GM23248 (cell line): Measurements from ENCODE around the gene GLP1R. TPM values are rescaled to one million over a fixed set of nuclear protein-coding genes. Genes with fewer than 3 reads are reported as not detected.

Experiments
- DNase-seq: peaks from one replicate; pipeline ENCODE4 v3.0.0-alpha.2; 2015
- H2AFZ ChIP-seq: fragments of 200-600 bp; sonication (generic); 2 replicates; pipeline ENCODE4 v1.6.1; 2016; ENCODE audit warnings: antibody characterized with exemption
- H3F3A ChIP-seq: fragments of 200-600 bp; sonication (generic); 2 replicates; pipeline ENCODE4 v1.6.1; 2016; ENCODE audit warnings: mild to moderate bottlenecking, antibody characterized with exemption, mixed run types; ENCODE audit not compliant: insufficient read depth
- H3K27ac ChIP-seq: fragments of 200-600 bp; sonication (generic); 2 replicates; pipeline ENCODE4 v1.5.1; 2016; ENCODE audit warnings: mild to moderate bottlenecking
- H3K27me3 ChIP-seq: fragments of 200-600 bp; sonication (generic); replicated peaks from 2 replicates; pipeline ENCODE4 v1.6.1; 2016; ENCODE audit warnings: mild to moderate bottlenecking; ENCODE audit not compliant: insufficient read depth
- H3K36me3 ChIP-seq: fragments of 200-600 bp; sonication (generic); 2 replicates; pipeline ENCODE4 v1.6.1; 2016; ENCODE audit warnings: low read depth, mild to moderate bottlenecking
- H3K4me1 ChIP-seq: fragments of 200-600 bp; sonication (generic); 2 replicates; pipeline ENCODE4 v1.6.1; 2016; ENCODE audit warnings: mild to moderate bottlenecking; ENCODE audit not compliant: insufficient read depth
- H3K4me2 ChIP-seq: fragments of 200-600 bp; sonication (generic); one replicate; pipeline ENCODE4 v1.6.1; 2016; ENCODE audit warnings: mild to moderate bottlenecking; ENCODE audit not compliant: unreplicated experiment
- H3K4me3 ChIP-seq: fragments of 200-600 bp; sonication (generic); 2 replicates; pipeline ENCODE4 v1.5.1; 2016; ENCODE audit warnings: mild to moderate bottlenecking
- H3K79me2 ChIP-seq: fragments of 200-600 bp; sonication (generic); 2 replicates; pipeline ENCODE4 v1.6.1; 2016; ENCODE audit warnings: mild to moderate bottlenecking; ENCODE audit not compliant: insufficient read depth
- H3K9ac ChIP-seq: fragments of 200-600 bp; sonication (generic); 2 replicates; pipeline ENCODE4 v1.6.1; 2016; ENCODE audit warnings: mild to moderate bottlenecking
- H3K9me2 ChIP-seq: fragments of 200-600 bp; sonication (generic); 2 replicates; pipeline ENCODE4 v1.6.1; 2016; ENCODE audit warnings: mixed run types, mild to moderate bottlenecking, moderate library complexity; ENCODE audit not compliant: insufficient read depth
- H3K9me3 ChIP-seq: fragments of 200-600 bp; sonication (generic); one replicate; pipeline ENCODE4 v1.6.1; 2017; ENCODE audit warnings: low read depth
- H4K20me1 ChIP-seq: fragments of 200-600 bp; sonication (generic); 2 replicates; pipeline ENCODE4 v1.6.0; 2016; ENCODE audit not compliant: insufficient read depth
- EZH2 ChIP-seq: fragments of 200-600 bp; sonication (generic); IDR thresholded peaks from 2 replicates; pipeline ENCODE4 v1.6.1; 2018; ENCODE audit warnings: antibody characterized with exemption, mild to moderate bottlenecking; ENCODE audit not compliant: insufficient read depth, poor library complexity, severe bottlenecking
- EZH2phosphoT487 ChIP-seq: fragments of 200-600 bp; sonication (generic); IDR thresholded peaks from 2 replicates; pipeline ENCODE4 v1.6.1; 2018; ENCODE audit warnings: antibody characterized with exemption, moderate library complexity, mild to moderate bottlenecking, low read depth; ENCODE audit not compliant: insufficient read depth
- WGBS, 2 experiments: methylation state at CpG; one replicate each; pipeline ENCODE4 v1.1.6; 2015 to 2017; ENCODE audit warnings: low lambda C conversion rate in 2 of 2, low coverage in 1 of 2; ENCODE audit errors: missing lambda C conversion rate in 2 of 2; 5-methylcytosine and 5-hydroxymethylcytosine counted together
- in situ Hi-C: fragments of 300-500 bp; cut with MboI; formaldehyde crosslinking; loops from 2 replicates; pipeline ENCODE4 v1.15.0; 2020
- polyA plus RNA-seq: library from polyadenylated mRNA; unstranded; fragments of >200 nt; fragmentation: Nextera tagmentation; extraction: Ambion mirVana; gene quantifications from 2 replicates; pipeline ENCODE4 v1.2.1, GENCODE V29; 2016
- total RNA-seq: library from RNA; depleted of rRNA; stranded (reverse); fragments of >200 nt; shearing (Covaris generic); gene quantifications from 2 replicates; pipeline ENCODE4 v1.2.3, GENCODE V29; 2014

The GLP1R gene
- total and polyA plus RNA-seq, 2 experiments from 2014 or later: not detected

DNA sequence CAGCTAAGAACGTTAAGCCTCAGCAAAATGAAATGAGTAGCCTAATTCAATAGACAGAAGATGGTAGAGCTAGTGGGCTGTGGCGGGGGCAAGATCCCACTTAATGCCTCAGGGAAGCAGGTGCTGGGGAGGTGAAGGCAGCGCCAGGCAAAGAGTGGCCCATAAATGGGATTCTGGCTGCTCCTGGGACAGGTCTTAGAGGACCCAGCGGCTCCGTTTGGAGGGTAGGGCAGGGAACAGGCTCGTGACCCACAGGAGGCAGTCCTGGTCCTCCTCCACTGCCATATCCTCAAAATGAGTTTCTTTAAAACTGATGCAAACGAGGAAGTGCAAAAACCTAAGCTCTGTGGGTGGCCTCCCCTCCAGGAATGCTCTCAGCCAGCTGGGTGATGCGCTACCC is 33.7 kb downstream of the GLP1R start:
- in situ Hi-C loops: no loop called here
- Histone ChIP-seq H3K9me3 (no peaks in the 10 kb centered on the region), H3K27ac (no peak overlapping the region), H2AFZ (no peak overlapping the region), H4K20me1 (no peaks in the 10 kb centered on the region), H3K4me3 (no peak overlapping the region), H3K27me3 (no peaks in the 10 kb centered on the region), H3K4me2 (no peak overlapping the region), H3K36me3 (no peaks in the 10 kb centered on the region), H3F3A (no peaks in the 10 kb centered on the region), H3K4me1 (no peaks in the 10 kb centered on the region), H3K9ac (no peak overlapping the region), H3K79me2 (no peaks in the 10 kb centered on the region), H3K9me2 (no peaks in the 10 kb centered on the region)
- WGBS, 2 experiments: 46% methylated on average over 8 of the region's 8 CpGs
- TF ChIP-seq EZH2phosphoT487 (no peak), EZH2 (no peak)
- DNase-seq: no peak

DNA sequence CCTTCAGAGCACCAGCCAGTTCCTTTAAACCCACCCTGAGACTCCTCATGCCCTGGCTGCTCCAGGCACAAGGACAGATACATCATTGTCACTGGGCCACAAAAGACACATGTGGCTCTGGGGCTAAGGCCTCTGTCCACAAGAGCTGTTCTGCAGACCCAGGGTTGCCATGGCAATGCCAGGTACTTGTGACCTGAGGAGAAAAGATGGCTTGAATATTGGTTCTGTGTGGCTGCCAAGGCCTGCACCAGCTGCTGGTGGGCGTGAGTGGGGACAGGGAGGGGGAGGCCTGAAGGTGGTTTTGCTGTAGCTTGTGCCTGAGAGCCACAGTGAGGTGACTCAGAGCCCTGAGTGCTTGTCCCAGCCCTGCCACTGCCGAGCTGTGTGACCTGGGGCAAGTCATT is 34.7 kb downstream of the GLP1R start:
- Histone ChIP-seq H3K36me3 (no peaks in the 10 kb centered on the region), H3K27ac (no peak overlapping the region), H3K4me3 (no peak overlapping the region), H3K79me2 (no peaks in the 10 kb centered on the region), H3K9me2 (no peaks in the 10 kb centered on the region), H3K9ac (no peak overlapping the region), H3K27me3 (no peaks in the 10 kb centered on the region), H3F3A (no peaks in the 10 kb centered on the region), H3K9me3 (no peaks in the 10 kb centered on the region), H3K4me1 (no peaks in the 10 kb centered on the region), H2AFZ (no peak overlapping the region), H3K4me2 (no peak overlapping the region), H4K20me1 (no peaks in the 10 kb centered on the region)
- in situ Hi-C loops: no loop called here
- 8 to 22% methylated on average over 2 of the region's 2 CpGs for WGBS, 2 experiments
- TF ChIP-seq EZH2 (no peak), EZH2phosphoT487 (no peak)
- DNase-seq: no peak

DNA sequence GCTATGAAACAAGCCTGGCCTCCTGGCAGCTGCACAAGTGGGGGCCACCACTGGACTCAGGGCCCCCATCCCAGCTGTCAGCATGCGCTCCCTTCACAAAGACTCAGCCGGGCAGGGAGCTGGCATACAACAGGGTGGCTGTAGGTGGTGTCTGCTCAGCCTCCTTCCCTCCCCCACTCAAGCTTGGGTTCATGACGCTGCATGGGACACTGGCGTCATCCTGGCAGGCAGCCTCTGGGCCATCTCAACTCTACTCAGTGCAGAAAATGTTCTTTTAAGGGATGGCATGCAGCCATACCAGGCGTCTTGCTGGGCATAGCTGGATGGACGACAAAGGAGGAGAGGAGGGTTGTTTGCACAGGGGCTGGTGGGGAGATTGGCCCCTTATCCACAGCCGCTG is 35.9 kb downstream of the GLP1R start:
- H3K36me3 ChIP-seq: no peaks in the 10 kb centered on the region
- no peak for TF ChIP-seq EZH2phosphoT487
- TF ChIP-seq EZH2: no peak
- no peak overlapping the region for H3K4me3 ChIP-seq
- DNase-seq: no peak
- H3K9ac ChIP-seq: no peak overlapping the region
- H2AFZ ChIP-seq: no peak overlapping the region
- no peaks in the 10 kb centered on the region for H3K4me1 ChIP-seq
- no peaks in the 10 kb centered on the region for H4K20me1 ChIP-seq
- no peaks in the 10 kb centered on the region for H3F3A ChIP-seq
- H3K27me3 ChIP-seq: no peaks in the 10 kb centered on the region
- no peaks in the 10 kb centered on the region for H3K79me2 ChIP-seq
- H3K9me3 ChIP-seq: no peaks in the 10 kb centered on the region
- H3K9me2 ChIP-seq: no peaks in the 10 kb centered on the region
- no peak overlapping the region for H3K4me2 ChIP-seq
- in situ Hi-C loops: no loop called here
- no peak overlapping the region for H3K27ac ChIP-seq
- 53 to 56% methylated on average over 7 of the region's 7 CpGs for WGBS, 2 experiments

DNA sequence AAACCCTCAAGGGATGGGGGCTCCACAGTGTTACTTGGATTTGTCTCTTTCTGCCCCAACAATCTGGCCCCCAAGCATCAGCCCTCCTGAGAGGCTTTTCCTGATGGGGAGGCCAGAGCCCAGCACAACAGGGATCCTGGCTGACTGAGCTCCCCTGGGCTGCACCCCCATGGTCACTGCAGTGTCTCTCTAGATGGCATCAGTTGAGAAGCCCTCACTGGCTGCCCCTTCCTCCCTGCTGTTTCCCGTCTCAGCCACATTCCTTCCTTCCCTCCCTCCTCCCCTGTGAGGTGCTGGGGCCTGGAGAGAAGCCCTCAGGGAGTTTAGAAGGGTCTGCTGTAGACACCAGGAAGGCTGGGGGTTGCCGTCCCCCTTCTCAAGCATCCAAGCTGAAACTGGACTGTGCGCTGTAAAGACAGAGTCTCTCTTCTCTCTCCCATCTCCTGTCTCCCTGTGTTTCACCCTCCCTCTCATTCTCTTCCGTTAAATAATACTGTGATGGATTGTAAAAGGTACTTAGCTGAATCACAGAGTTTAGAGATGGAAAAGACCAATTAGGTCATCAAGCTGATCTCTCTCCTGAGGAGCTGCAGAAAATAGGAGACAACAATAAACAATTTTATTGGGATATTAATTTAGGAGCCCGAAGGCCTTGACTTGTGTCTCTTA is 36.7 kb downstream of the GLP1R start:
- no peak overlapping the region for H2AFZ ChIP-seq
- no peaks in the 10 kb centered on the region for H3K27me3 ChIP-seq
- no peak overlapping the region for H3K27ac ChIP-seq
- H3F3A ChIP-seq: no peaks in the 10 kb centered on the region
- TF ChIP-seq EZH2phosphoT487 (no peak), EZH2 (no peak)
- H4K20me1 ChIP-seq: no peaks in the 10 kb centered on the region
- no peaks in the 10 kb centered on the region for H3K4me1 ChIP-seq
- H3K9me3 ChIP-seq: no peaks in the 10 kb centered on the region
- no peaks in the 10 kb centered on the region for H3K9me2 ChIP-seq
- H3K79me2 ChIP-seq: no peaks in the 10 kb centered on the region
- no peak for DNase-seq
- no peak overlapping the region for H3K4me3 ChIP-seq
- H3K4me2 ChIP-seq: no peak overlapping the region
- H3K9ac ChIP-seq: no peak overlapping the region
- WGBS, 2 experiments: 41 to 59% methylated on average over 5 of the region's 5 CpGs
- no peaks in the 10 kb centered on the region for H3K36me3 ChIP-seq
- in situ Hi-C loops: no loop called here

DNA sequence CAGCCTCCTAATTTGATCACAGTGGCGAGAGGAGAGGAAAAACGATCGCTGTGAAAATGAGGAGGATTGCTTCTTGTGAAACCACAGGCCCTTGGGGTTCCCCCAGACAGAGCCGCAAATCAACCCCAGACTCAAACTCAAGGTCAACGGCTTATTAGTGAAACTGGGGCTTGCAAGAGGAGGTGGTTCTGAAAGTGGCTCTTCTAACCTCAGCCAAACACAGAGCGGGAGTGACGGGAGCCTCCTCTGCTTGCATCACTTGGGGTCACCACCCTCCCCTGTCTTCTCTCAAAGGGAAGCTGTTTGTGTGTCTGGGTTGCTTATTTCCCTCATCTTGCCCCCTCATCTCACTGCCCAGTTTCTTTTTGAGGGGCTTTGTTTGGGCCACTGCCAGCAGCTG is 37.7 kb downstream of the GLP1R start:
- no peaks in the 10 kb centered on the region for H3F3A ChIP-seq
- H3K27ac ChIP-seq: no peak overlapping the region
- no peak overlapping the region for H3K4me2 ChIP-seq
- WGBS, 2 experiments: 43 to 53% methylated on average over 7 of the region's 7 CpGs
- H3K36me3 ChIP-seq: no peaks in the 10 kb centered on the region
- H3K27me3 ChIP-seq: no peaks in the 10 kb centered on the region
- H3K9ac ChIP-seq: no peak overlapping the region
- no peak for DNase-seq
- no peaks in the 10 kb centered on the region for H3K4me1 ChIP-seq
- H4K20me1 ChIP-seq: no peaks in the 10 kb centered on the region
- H3K9me3 ChIP-seq: no peaks in the 10 kb centered on the region
- no peak overlapping the region for H2AFZ ChIP-seq
- H3K4me3 ChIP-seq: no peak overlapping the region
- TF ChIP-seq EZH2phosphoT487: no peak
- no peak for TF ChIP-seq EZH2
- no peaks in the 10 kb centered on the region for H3K9me2 ChIP-seq
- in situ Hi-C loops: no loop called here
- no peaks in the 10 kb centered on the region for H3K79me2 ChIP-seq
